Right renal cortex interstitium (tissue), 3 donors: ENCODE measurements around the gene WDPCP. TPM values are rescaled to one million over a fixed set of nuclear protein-coding genes. Genes with fewer than 3 reads are reported as not detected.

Experiments used
- polyA plus RNA-seq, 3 donors: library from polyadenylated mRNA; unstranded; fragments of 120-200 nt; gene quantifications; one replicate each; pipeline ENCODE4 v1.2.1, GENCODE V29; 2013; ENCODE audit not compliant: insufficient read length in 3 of 3

The WDPCP gene
- polyA plus RNA-seq, 3 donors, result 14.0 to 14.8 (median 14.3) TPM

Other genes starting within 250 kb of the WDPCP start
- 100 to 1,000 TPM; 457 to 500 (median 478) TPM for gene MDH1, start 486 bp upstream of the WDPCP start, polyA plus RNA-seq